ENCODE measurements around the gene TFF2.

TFF2 gene

DNA sequence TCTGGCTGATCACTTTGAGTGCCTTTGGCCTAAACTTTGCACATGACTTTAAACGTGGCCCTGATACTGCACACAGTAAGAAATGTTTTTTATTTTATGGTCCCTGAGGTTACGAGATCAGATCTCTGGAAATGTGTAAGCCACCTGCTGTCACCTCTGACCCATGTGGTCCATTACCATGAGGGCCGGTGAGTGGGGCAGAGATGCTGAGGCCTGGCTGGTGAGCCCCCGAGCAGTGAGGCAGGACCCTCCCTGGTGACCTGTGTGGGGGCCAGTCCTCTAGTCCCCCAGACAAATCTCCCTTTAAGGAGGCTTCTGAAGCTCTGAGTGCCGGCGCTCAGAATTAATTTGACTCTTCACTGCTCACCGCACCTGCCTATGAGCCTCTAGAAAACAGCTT lies 48.0 kb downstream of the TFF2 start:
- no peak for DNase-seq

DNA sequence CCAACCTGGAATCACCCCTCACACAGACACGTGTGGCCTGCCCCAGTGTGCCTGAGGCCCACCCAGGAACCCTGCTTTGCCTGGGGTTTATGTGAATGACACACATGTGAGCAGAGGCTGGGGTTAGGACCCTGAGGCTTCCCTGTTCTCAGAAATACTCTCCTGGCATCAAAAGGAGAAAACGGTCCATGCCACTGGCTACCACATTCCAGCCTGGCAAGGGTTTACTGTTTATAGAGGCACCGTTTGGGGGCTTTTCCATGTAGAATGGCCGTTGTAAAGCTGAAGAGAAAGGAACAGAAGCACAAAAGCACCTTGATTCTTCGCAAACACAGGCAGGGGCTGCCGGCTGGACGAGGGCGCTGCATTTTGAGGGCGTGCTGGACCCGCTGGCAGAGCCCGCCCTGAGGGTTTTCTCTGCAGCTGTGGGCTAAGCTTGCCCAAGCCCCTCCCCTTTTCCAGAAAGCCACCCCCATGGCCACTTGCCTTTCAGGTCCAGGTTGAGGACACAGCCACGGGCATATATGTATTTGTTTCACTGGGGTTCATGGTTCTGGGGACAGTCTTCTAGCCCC lies 48.6 kb downstream of the TFF2 start:
- DNase-seq: no peak

DNA sequence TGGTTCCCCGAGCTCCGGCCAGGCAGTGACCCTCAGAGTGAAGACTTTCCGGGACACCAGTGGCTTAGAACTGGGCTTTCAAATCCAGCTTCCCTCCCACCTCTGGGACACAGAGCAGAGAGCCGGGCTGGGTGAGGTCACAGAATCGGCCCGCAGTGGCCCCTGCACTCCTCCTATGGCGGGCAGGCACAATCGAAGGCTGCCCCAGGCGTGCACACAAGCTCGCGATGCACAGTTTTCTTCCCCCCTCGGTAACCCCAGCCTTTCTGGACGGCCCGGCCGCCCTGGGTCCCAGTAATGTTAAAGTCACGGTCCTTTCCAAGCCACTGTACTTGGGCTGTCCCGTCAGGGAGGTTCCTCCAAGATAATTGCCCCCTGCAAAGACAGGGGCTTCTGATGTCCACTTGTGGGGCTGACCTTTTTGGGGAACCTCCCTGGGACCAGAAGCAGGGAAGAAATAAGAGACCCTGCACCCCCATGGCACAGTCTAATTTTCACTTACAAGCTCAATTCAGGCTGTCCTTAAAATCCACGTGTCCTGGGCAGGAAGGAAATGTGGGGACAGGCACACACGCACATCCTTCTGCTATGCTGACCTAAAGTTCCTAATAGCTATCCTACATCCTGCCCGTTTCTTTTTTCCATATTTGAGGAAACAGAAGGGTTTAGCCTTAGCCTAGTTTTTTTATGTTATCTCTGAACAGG lies 49.3 kb downstream of the TFF2 start:
- DNase-seq: no peak

DNA sequence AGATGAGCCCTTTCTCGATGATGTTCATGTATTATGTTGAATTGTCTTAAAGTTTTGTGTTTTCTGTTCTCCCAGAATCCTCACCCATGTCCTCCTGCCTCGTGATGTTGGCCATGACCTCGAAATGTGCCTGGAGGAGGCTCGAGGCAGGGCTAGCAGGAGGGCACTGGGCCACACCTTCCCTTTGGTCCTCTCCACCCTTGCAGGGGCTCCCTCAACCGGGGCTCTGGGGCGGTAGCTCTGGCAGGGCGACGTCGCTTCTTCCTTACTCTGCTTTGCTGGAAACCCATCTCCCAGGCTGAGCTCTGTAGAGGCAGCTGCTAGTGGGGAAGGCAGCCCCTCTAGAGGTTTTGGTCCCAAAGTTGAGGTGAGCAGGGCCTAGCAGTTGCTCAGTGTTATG lies 49.8 kb downstream of the TFF2 start:
- DNase-seq: no peak

DNA sequence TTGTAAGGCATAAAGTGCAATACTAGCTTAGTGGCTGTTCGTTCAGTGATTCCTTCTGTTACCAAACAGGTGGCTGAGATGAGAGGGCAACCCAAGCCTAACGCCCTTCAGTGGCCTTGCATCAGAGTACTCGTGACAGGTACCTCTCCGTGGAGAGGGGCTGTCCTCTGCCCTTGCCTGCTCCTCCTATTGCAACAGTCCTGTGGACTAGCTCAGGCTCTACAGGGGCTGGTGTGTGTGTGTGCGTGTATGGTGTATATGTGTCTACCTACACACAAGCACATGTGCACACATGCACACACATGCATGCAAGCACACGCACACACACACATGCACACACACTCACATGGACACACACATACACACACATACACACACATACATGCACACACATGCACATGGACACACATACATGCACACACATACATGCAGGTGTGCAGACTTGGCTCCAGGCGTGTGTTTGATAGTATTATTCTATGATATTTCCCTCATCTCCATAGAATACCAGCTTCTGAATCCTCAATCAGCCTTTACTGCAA lies 50.7 kb downstream of the TFF2 start:
- no peak for DNase-seq

DNA sequence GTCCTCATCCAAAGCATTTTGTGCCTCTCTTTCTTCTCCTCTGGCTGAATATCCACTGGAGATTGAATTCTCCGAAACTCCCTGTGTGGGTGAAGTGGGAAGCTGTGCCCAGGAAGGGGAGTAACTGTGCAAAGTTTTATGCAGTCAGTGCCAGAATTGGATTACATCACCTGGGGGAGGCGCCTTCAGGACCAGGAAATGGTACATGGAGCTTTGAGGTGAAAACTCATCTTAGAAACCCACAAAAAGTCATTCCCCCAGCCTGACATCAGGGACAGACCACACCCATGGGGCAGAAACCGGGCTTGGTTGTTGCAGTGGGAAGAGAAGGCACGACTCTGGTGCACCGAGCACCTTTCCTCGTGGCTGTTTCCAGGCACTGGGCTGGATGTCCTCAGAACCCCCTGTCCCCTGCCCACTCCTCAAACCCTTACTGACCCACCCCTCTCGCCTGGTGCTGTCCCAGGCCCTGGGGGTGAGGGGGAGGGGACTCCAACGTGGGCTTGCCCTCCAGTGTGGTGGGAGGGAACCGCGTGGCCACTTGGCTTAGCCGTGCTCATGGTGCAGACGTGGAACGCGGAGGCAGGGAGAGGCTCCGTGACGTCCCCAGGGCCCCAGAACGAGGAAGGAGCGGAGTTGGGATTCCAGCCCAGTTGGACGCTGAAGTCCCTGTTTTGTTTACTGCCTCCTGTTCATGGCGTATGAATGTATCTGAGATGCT lies 51.3 kb downstream of the TFF2 start:
- no peak for DNase-seq

DNA sequence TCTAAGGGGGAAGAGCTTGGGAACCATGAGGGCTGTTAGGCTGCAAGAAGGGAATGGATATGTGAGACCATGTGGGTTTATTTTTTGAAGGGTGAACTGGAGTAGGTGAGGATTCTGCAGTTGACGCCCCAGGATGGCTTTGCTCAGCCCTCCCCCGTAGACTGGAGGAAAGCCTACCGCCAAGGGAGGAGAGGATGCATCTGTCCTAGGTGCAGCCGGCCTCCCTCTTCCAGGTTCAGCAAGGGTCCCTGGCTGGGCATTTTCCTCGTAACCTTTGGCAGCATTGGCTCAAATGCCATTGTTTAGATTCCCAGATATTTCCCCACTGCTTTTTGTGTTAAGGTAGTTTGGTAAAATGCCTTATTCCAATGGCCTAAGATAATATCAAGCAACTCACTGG lies 52.1 kb downstream of the TFF2 start:
- no peak for DNase-seq

DNA sequence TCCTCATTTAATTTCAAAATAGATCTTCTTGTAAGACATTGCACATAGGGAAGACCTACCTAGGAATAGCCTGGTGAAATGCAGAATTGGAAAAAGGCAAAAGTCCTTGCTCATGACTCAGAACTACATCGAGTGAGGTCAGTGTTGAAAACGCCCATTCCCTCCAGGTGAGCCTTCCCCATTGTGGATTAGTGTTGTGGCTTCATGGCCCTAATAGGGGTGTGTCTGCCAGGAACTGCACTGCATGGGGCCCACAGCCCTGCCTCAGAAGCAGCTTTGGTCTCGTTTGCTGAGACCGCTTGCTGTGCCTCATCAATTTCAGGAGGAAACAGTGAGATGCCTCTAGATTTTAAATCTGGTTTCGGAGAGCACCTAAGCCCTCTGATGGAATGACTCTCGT lies 52.6 kb downstream of the TFF2 start:
- DNase-seq: no peak

DNA sequence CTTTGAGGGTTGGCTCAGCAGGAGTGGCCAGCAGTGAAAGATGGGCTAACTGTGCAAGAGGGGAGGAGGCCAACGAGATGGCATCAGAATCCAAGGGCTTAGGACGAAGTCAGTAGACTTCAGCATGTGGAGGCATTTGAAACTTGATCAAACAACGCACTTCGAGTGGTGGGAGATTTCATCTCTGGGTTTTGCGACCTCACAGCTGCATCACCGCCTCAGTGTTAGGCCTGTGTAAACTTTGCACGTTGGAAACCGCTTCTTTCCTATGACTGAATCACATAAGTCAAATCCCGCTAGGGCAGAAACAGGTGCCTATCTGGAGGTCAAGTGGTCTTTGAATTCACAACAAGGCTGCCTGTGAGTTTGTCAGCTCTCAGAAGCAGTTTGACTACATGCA lies 53.4 kb downstream of the TFF2 start:
- no peak for DNase-seq

DNA sequence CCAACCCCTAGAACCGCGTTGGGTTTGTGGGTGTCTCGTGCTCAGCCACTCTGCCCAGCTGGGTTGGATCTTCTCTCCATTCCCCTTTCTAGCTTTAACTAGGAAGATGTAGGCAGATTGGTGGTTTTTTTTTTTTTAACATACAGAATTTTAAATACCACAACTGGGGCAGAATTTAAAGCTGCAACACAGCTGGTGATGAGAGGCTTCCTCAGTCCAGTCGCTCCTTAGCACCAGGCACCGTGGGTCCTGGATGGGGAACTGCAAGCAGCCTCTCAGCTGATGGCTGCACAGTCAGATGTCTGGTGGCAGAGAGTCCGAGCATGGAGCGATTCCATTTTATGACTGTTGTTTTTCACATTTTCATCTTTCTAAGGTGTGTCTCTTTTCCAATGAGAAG lies 54.3 kb downstream of the TFF2 start:
- no peak for DNase-seq

All from islet precursor cell (in vitro differentiated cells).